KMS-11 (cell line): Measurements from ENCODE around the gene MZT1.
A peak's percentile ranks its signal among the peaks of the same experiment; 100 is the strongest.

Source experiments
- H2AFZ ChIP-seq: fragments of 200-600 bp; sonication (generic); 2 replicates; pipeline ENCODE4 v1.6.1; 2016; ENCODE audit warnings: antibody characterized with exemption, mixed run types, low read depth
- H3K27ac ChIP-seq: fragments of 200-600 bp; sonication (generic); 2 replicates; pipeline ENCODE4 v1.6.1; 2016; ENCODE audit warnings: mild to moderate bottlenecking, mixed run types
- H3K27me3 ChIP-seq: fragments of 200-600 bp; sonication (generic); 2 replicates; pipeline ENCODE4 v1.6.1; 2017; ENCODE audit warnings: mild to moderate bottlenecking, low read depth, mixed run types, moderate library complexity; ENCODE audit not compliant: insufficient read depth
- H3K36me3 ChIP-seq: fragments of 200-600 bp; sonication (generic); 2 replicates; pipeline ENCODE4 v1.6.1; 2017; ENCODE audit warnings: mild to moderate bottlenecking, mixed run types; ENCODE audit not compliant: insufficient read depth
- H3K4me1 ChIP-seq: fragments of 200-600 bp; sonication (generic); 2 replicates; pipeline ENCODE4 v1.6.1; 2016; ENCODE audit warnings: mild to moderate bottlenecking, low read depth, mixed run types; ENCODE audit not compliant: poor library complexity, severe bottlenecking
- H3K4me2 ChIP-seq: fragments of 200-600 bp; sonication (generic); 2 replicates; pipeline ENCODE4 v1.7.0; 2016; ENCODE audit warnings: mild to moderate bottlenecking, mixed run types
- H3K4me3 ChIP-seq: fragments of 200-600 bp; sonication (generic); IDR thresholded peaks from 2 replicates; pipeline ENCODE4 v1.6.1; 2017; ENCODE audit warnings: low read depth, low read length, mixed read lengths; ENCODE audit not compliant: insufficient read depth
- H3K79me2 ChIP-seq: fragments of 200-600 bp; sonication (generic); 2 replicates; pipeline ENCODE4 v1.6.1; 2016; ENCODE audit warnings: low read depth, mixed run types; ENCODE audit not compliant: insufficient read depth
- H3K9ac ChIP-seq: fragments of 200-600 bp; sonication (generic); 2 replicates; pipeline ENCODE4 v1.6.1; 2016; ENCODE audit warnings: mild to moderate bottlenecking, mixed run types
- H4K20me1 ChIP-seq: fragments of 200-600 bp; sonication (generic); 2 replicates; pipeline ENCODE4 v1.6.1; 2016; ENCODE audit warnings: mild to moderate bottlenecking, mixed run types; ENCODE audit not compliant: insufficient read depth
- TF ChIP-seq, protein P1 (sequence below): fragments of 200-600 bp; sonication (generic); conservative IDR thresholded peaks from 2 replicates; pipeline ENCODE4 v1.6.1; 2017; ENCODE audit warnings: low read depth, mild to moderate bottlenecking, antibody characterized with exemption, low read length, moderate library complexity, mixed read lengths

Gene MZT1, protein sequence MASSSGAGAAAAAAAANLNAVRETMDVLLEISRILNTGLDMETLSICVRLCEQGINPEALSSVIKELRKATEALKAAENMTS

DNA sequence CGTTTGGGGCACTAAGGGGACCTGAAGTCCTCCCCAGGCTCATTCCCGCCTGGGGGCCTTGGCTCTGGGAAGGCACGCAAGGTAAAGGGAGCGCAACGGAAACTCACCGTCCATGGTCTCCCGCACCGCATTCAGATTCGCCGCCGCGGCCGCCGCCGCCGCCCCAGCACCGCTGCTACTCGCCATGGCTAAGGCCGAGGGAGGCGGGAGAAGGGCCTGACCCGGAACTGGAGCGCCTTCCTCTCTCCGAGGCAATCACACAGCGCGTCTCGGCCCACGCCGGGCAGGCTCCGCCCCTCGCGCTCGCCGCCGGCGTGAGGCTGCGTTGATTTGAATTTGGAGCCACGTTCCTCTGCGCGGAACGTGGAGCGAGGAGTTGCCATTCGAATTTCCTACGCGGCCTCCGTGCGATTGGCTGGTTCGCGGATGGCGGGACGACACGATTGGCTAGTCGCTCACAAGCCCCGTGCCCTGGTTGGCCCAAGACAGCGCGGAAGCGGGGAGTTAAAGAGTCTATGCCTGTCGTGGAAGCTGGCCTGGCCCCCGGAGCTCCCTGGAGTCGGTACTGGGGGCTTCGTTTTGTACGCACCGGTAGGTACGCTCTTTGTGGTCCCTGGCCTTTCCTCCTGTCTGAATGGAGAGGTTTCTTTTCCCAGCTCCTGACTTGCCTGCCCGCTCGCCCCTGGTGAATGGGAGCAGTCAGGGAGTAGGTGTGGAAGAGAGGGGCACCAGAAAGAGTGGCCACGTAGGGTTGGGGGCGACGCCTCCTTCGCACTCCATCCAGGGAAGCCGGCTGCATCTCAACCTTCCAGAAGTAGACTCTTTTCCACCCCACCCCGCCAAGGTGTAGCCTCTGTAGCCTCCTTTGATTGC lies at the start of gene MZT1, which contains the start of gene BORA:
Gene MZT1 (minus strand): TSS at position 213 of the 873 bp plus-strand sequence. CDS start 27 bp downstream, at position 186.
Gene BORA (plus strand): TSS at position 507 of the 873 bp plus-strand sequence. CDS start 1,018 bp downstream, outside the sequence.
- Histone ChIP-seq H3K79me2 (peaks cover 56% of the 10 kb centered on the region), H3K4me1 (peaks cover 20% of the 10 kb centered on the region), H3K9ac (peak within 1 kb of the TSS; percentile 52; the same call in 1 of the 2 replicates), H3K36me3 (no peaks in the 10 kb centered on the region), H3K4me3 (no peak within 1 kb of the TSS), H4K20me1 (no peaks in the 10 kb centered on the region), H3K27ac (peak within 1 kb of the TSS; percentile 32), H3K4me2 (peak within 1 kb of the TSS; percentile 71), H3K27me3 (no peaks in the 10 kb centered on the region), H2AFZ (peak within 1 kb of the TSS; percentile 69)
- TF ChIP-seq, protein P1, sequence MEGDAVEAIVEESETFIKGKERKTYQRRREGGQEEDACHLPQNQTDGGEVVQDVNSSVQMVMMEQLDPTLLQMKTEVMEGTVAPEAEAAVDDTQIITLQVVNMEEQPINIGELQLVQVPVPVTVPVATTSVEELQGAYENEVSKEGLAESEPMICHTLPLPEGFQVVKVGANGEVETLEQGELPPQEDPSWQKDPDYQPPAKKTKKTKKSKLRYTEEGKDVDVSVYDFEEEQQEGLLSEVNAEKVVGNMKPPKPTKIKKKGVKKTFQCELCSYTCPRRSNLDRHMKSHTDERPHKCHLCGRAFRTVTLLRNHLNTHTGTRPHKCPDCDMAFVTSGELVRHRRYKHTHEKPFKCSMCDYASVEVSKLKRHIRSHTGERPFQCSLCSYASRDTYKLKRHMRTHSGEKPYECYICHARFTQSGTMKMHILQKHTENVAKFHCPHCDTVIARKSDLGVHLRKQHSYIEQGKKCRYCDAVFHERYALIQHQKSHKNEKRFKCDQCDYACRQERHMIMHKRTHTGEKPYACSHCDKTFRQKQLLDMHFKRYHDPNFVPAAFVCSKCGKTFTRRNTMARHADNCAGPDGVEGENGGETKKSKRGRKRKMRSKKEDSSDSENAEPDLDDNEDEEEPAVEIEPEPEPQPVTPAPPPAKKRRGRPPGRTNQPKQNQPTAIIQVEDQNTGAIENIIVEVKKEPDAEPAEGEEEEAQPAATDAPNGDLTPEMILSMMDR = no peak

DNA sequence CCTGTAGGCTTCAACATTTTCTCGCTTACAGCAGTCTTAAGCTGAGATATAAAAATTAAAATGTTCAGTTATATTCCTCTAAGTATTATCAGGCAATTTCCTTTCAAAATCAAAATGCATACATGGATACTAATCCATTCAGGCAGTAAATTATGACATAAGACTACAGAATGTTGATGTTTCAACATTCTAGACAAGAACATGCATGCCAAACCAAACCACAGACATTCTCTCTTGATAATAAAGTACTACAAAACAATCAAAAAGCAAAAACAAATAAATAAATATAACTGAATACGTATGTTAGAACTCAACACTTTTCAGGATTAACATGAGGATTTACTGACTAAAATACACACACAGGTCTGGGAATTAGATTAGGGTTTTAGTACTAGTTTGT lies 46.6 kb upstream of the MZT1 start:
- Histone ChIP-seq H3K9ac (no peak overlapping the region), H4K20me1 (no peaks in the 10 kb centered on the region), H3K4me2 (no peak overlapping the region), H3K36me3 (no peaks in the 10 kb centered on the region), H3K4me3 (no peak overlapping the region), H3K79me2 (peaks cover under 1% of the 10 kb centered on the region; the same call in 1 of the 2 replicates), H3K27ac (no peak overlapping the region), H3K27me3 (no peaks in the 10 kb centered on the region), H3K4me1 (no peaks in the 10 kb centered on the region), H2AFZ (no peak overlapping the region)
- TF ChIP-seq, protein P1 = no peak

DNA sequence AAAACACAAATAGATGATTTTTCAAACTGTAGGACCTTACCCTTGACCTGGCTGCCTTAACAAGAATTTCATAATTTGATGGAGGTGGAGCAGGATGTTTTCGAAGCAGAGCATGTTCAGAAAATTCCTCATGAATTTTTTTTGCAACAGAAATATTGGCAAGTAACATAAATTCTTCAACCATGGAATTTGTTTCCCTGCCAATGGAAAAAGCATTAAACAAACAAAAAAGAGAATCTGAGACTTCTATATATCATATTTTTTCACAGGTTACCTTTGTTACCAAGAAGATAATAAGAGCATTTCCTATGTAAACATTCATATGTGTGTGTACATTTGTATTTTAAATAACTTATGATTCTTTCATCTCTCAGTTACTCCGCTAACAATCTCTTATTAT lies 36.0 kb upstream of the MZT1 start:
- H3K79me2 ChIP-seq = no peaks in the 10 kb centered on the region
- H3K36me3 ChIP-seq = no peaks in the 10 kb centered on the region
- H3K4me2 ChIP-seq = no peak overlapping the region
- no peak overlapping the region for H3K27ac ChIP-seq
- no peak overlapping the region for H3K4me3 ChIP-seq
- H3K9ac ChIP-seq = no peak overlapping the region
- no peaks in the 10 kb centered on the region for H3K27me3 ChIP-seq
- TF ChIP-seq, protein P1 = no peak
- no peaks in the 10 kb centered on the region for H3K4me1 ChIP-seq
- no peak overlapping the region for H2AFZ ChIP-seq
- H4K20me1 ChIP-seq = no peaks in the 10 kb centered on the region

DNA sequence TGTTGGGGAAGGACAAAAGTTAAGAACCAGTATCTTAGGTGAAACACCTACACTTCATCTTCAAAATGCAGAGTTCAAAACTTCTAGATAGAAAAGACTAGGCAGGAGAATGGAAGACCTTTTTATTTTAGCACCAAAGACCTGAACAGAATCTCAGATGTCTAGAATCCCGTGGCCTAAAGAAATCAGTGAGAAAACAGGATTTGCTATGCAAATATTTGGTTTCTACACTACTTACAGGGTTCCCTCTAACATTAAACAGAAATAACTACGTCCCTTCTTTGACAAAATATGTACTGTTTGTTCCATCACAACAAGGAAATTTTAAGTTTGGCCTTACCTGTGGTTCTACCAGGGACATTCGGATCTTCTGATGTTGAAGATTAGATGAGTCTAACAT lies 32.8 kb upstream of the MZT1 start:
- H3K79me2 ChIP-seq = no peaks in the 10 kb centered on the region
- TF ChIP-seq, protein P1 = no peak
- no peak overlapping the region for H3K4me3 ChIP-seq
- H3K27me3 ChIP-seq = no peaks in the 10 kb centered on the region
- H3K4me1 ChIP-seq = no peaks in the 10 kb centered on the region
- no peak overlapping the region for H3K9ac ChIP-seq
- H3K4me2 ChIP-seq = no peak overlapping the region
- no peaks in the 10 kb centered on the region for H3K36me3 ChIP-seq
- H3K27ac ChIP-seq = no peak overlapping the region
- H4K20me1 ChIP-seq = no peaks in the 10 kb centered on the region
- no peak overlapping the region for H2AFZ ChIP-seq
